MCF 10A (cell line): ENCODE measurements around the gene TRIM63. TPM values are rescaled to one million over a fixed set of nuclear protein-coding genes. Genes with fewer than 3 reads are reported as not detected.
"Not testable (repeated sequence)": the region's sequence is repeated elsewhere in the genome, so short reads cannot be mapped to it uniquely, and the experiment has no call there.

Source experiments
- BruUV-seq: library from RNA; stranded (reverse); fragments of 400-500 nt; replicated peaks from 2 replicates; lab custom pipeline; 2021; lab: Mats Ljungman, UMichigan
- CTCF ChIA-PET: fragments of 300-600 bp; sonication (Branson Sonifier 250); formaldehyde crosslinking; extraction: SDS; loops from one replicate; lab custom pipeline; 2021; ENCODE audit warnings: antibody characterized with exemption, inconsistent platforms; lab: Yijun Ruan, JAX
- POLR2A ChIA-PET: fragments of 300-600, 350-650 bp; sonication (Branson Sonifier 250); formaldehyde crosslinking; extraction: SDS; loops from one replicate; lab custom pipeline; 2020; ENCODE audit warnings: antibody characterized with exemption, inconsistent platforms; lab: Yijun Ruan, JAX
- DNase-seq: peaks from one replicate; pipeline ENCODE4 v3.0.0-alpha.2; 2018; ENCODE audit not compliant: unreplicated experiment
- H3K27ac Mint-ChIP-seq: one replicate; pipeline ENCODE4 v1.8.0; 2022; ENCODE audit warnings: mild to moderate bottlenecking, low read depth, mixed read lengths; ENCODE audit not compliant: unreplicated experiment
- H3K27me3 Mint-ChIP-seq: one replicate; pipeline ENCODE4 v1.8.0; 2022; ENCODE audit warnings: mixed read lengths; ENCODE audit not compliant: insufficient read depth, unreplicated experiment
- H3K36me3 Mint-ChIP-seq: one replicate; pipeline ENCODE4 v1.8.0; 2022; ENCODE audit warnings: mild to moderate bottlenecking, moderate library complexity, mixed read lengths; ENCODE audit not compliant: insufficient read depth, unreplicated experiment
- H3K4me1 Mint-ChIP-seq: one replicate; pipeline ENCODE4 v1.8.0; 2022; ENCODE audit warnings: mixed read lengths; ENCODE audit not compliant: insufficient read depth, unreplicated experiment
- H3K4me3 Mint-ChIP-seq: one replicate; pipeline ENCODE4 v1.8.0; 2022; ENCODE audit warnings: mild to moderate bottlenecking, moderate library complexity, mixed read lengths; ENCODE audit not compliant: unreplicated experiment
- H3K9me3 Mint-ChIP-seq: one replicate; pipeline ENCODE4 v1.8.0; 2022; ENCODE audit warnings: mixed read lengths; ENCODE audit not compliant: unreplicated experiment
- CTCF ChIP-seq: fragments of 200-600 bp; IDR thresholded peaks from one replicate; pipeline ENCODE4 v1.8.0; 2022; ENCODE audit warnings: antibody characterized with exemption, mild to moderate bottlenecking; ENCODE audit not compliant: unreplicated experiment
- intact Hi-C: fragments of 100-400 bp; cut with micrococcal nuclease; formaldehyde crosslinking; loops from 2 replicates; pipeline ENCODE4 v1.14.1; 2022
- total RNA-seq: library from RNA; stranded (reverse); gene quantifications from 2 replicates; pipeline ENCODE4 v1.2.3, GENCODE V29; 2022

Gene TRIM63
- total RNA-seq, 1 experiment from 2014 or later: not detected

- intact Hi-C loops: no loop called here
- no peak overlapping the region for H3K4me3 Mint-ChIP-seq
- no peaks in the 10 kb centered on the region for H3K36me3 Mint-ChIP-seq
- peaks cover 6% of the 10 kb centered on the region for H3K4me1 Mint-ChIP-seq
- DNase-seq: no peak
- no TSS peak for BruUV-seq
- ChIA-PET POLR2A (no interaction called here), CTCF (no interaction called here)
- no peaks in the 10 kb centered on the region for H3K9me3 Mint-ChIP-seq
- TF ChIP-seq CTCF: no peak
- H3K27me3 Mint-ChIP-seq: peaks cover 29% of the 10 kb centered on the region
- H3K27ac Mint-ChIP-seq: no peak overlapping the region
These were observed 26.7 kb upstream of the TRIM63 start for GRCh38 chr1:26094076-26094669.

- H3K4me1 Mint-ChIP-seq, H3K9me3 Mint-ChIP-seq, DNase-seq, CTCF ChIA-PET, POLR2A ChIA-PET, intact Hi-C loops, H3K36me3 Mint-ChIP-seq, BruUV-seq, H3K4me3 Mint-ChIP-seq, H3K27ac Mint-ChIP-seq: not testable (repeated sequence)
- peaks cover 29% of the 10 kb centered on the region for H3K27me3 Mint-ChIP-seq
These were observed 26.1 kb upstream of the TRIM63 start for GRCh38 chr1:26093569-26093968.

GRCh38 chr1:26092422-26092821, 25.0 kb upstream of the TRIM63 start:
- no peak for TF ChIP-seq CTCF
- no TSS peak for BruUV-seq
- no peak for DNase-seq
- POLR2A ChIA-PET: interaction anchor here (0.7 kb wide), 1 partner anchor 9 kb away, joined by 3 read pairs; no protein-coding TSS in a partner anchor
- Mint-ChIP-seq H3K27ac (no peak overlapping the region), H3K36me3 (no peaks in the 10 kb centered on the region), H3K9me3 (no peaks in the 10 kb centered on the region), H3K4me1 (no peaks in the 10 kb centered on the region), H3K27me3 (peaks cover 29% of the 10 kb centered on the region), H3K4me3 (no peak overlapping the region)
- CTCF ChIA-PET: interaction anchor here (1.6 kb wide), 1 partner anchor 31 kb away, joined by 4 read pairs; no protein-coding TSS in a partner anchor
- intact Hi-C loops: no loop called here

- Mint-ChIP-seq H3K4me1 (no peaks in the 10 kb centered on the region), H3K9me3 (no peaks in the 10 kb centered on the region), H3K4me3 (no peak overlapping the region), H3K27ac (no peak overlapping the region), H3K27me3 (peaks cover 29% of the 10 kb centered on the region), H3K36me3 (no peaks in the 10 kb centered on the region)
- TF ChIP-seq CTCF: no peak
- no TSS peak for BruUV-seq
- ChIA-PET CTCF (interaction anchor here (1.7 kb wide), 1 partner anchor 54 kb away, joined by 5 read pairs; no protein-coding TSS in a partner anchor), POLR2A (no interaction called here)
- intact Hi-C loops: no loop called here
- no peak for DNase-seq
These were observed 23.5 kb upstream of the TRIM63 start for GRCh38 chr1:26090893-26091292.
